C4-2B (cell line): ENCODE results near the gene GBF1.
"Not testable (repeated sequence)": the region's sequence is repeated elsewhere in the genome, so short reads cannot be mapped to it uniquely, and the experiment has no call there.

Source experiments
- H3K27ac ChIP-seq: fragments of 450-650 bp; 2 replicates; pipeline ENCODE4 v1.5.1; 2017
- ZFX ChIP-seq: fragments of 450-650 bp; IDR thresholded peaks from 2 replicates; pipeline ENCODE4 v1.6.1; 2017
- TF ChIP-seq, protein P1 (sequence below): fragments of 450-650 bp; conservative IDR thresholded peaks from 2 replicates; pipeline ENCODE4 v1.5.1; 2017; ENCODE audit warnings: mild to moderate bottlenecking

Gene GBF1

DNA sequence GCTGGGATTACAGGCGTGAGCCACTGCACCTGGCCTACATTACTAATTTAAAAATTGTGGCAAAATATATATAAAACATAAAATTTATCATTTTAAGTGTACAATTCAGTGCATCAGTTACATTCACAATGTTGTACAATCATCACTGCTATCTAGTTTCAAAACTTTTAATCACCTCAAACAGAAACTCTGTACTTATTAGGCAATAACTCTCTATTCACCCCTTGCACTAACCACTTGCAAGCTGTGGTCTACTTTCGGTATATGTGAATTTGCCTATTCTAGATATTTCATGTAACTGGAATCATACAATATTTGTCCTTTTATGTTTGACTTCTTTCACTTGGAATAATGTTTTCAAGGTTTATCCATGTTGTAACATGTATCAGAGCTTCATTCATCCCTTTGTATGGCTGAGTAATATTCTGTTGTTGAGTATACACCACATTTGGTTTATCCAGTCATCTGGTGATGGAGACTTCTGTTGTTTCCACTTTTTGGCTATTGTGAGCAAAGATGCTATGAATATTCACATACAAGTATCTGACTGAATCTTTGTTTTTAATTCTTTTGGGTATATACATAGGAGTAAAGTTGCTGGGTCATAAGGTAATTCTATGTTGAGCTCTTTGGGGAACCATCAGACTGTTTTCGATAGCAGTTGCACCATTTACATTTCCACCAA lies 33.6 kb upstream of the GBF1 start:
- TF ChIP-seq, protein P1, sequence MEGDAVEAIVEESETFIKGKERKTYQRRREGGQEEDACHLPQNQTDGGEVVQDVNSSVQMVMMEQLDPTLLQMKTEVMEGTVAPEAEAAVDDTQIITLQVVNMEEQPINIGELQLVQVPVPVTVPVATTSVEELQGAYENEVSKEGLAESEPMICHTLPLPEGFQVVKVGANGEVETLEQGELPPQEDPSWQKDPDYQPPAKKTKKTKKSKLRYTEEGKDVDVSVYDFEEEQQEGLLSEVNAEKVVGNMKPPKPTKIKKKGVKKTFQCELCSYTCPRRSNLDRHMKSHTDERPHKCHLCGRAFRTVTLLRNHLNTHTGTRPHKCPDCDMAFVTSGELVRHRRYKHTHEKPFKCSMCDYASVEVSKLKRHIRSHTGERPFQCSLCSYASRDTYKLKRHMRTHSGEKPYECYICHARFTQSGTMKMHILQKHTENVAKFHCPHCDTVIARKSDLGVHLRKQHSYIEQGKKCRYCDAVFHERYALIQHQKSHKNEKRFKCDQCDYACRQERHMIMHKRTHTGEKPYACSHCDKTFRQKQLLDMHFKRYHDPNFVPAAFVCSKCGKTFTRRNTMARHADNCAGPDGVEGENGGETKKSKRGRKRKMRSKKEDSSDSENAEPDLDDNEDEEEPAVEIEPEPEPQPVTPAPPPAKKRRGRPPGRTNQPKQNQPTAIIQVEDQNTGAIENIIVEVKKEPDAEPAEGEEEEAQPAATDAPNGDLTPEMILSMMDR: no peak
- TF ChIP-seq ZFX: no peak
- H3K27ac ChIP-seq: no peak overlapping the region

- H3K27ac ChIP-seq: not testable (repeated sequence)
Measured at GRCh38 chr10:102213599-102213998, 31.7 kb upstream of the GBF1 start.

- no peak for TF ChIP-seq ZFX
- TF ChIP-seq, protein P1: no peak
- no peak overlapping the region for H3K27ac ChIP-seq
Measured at GRCh38 chr10:102219370-102219769, 26.0 kb upstream of the GBF1 start.

DNA sequence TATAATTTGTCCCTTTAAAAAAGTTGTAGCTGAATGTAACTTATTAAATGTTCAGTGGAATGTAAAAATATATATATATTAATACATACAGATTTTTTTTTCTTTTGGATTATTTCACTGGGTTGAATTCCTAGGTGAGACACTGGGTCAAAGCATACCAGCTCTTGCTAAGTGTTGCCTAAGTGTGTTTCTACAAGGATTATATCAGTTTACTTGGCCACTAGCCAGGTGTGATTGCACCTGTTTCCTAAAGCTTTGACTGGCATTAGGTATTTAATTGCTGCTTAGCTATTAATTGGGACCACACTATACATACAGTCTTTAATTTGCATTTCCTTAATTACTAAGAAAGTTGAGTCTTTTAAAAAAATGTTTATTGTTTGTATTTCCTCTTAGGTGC lies 24.7 kb upstream of the GBF1 start:
- H3K27ac ChIP-seq: no peak overlapping the region
- TF ChIP-seq, protein P1: no peak
- no peak for TF ChIP-seq ZFX

DNA sequence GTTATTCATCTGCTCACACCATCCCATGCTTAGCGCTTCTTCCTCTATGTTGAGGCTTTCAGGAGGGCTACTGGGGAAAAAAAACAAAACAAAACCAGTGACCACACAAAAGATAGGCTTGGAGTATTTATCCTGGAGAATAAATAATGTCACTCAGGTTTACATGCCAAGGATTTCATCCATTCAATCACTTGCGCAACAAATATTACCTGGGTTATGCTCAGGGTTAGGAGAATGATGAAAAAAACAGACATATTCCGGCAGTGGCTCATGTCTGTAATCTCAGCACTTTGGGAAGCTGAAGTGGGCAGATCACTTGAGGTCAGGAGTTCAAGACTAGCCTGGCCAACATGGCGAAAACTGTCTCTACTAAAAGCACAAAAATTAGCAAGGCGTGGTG lies 22.5 kb upstream of the GBF1 start:
- H3K27ac ChIP-seq: no peak overlapping the region
- TF ChIP-seq, protein P1: no peak
- TF ChIP-seq ZFX: no peak

GRCh38 chr10:102225646-102226541 lies 19.4 kb upstream of the GBF1 start, which contains the start of gene ELOVL3:
Gene ELOVL3, plus strand, starts transcription at chr10:102226299. Its CDS starts 250 bp downstream, at chr10:102226549.
- no peak within 1 kb of the TSS for H3K27ac ChIP-seq

GRCh38 chr10:102226542-102226870 lies 18.8 kb upstream of the GBF1 start:
- H3K27ac ChIP-seq: no peak overlapping the region
- TF ChIP-seq, protein P1: no peak
- no peak for TF ChIP-seq ZFX

More at GRCh38 chr10:102225646-102226541, 19.4 kb upstream of the GBF1 start, which contains the start of gene ELOVL3:
- TF ChIP-seq ZFX: no peak
- TF ChIP-seq, protein P1: no peak
